HepG2 (cell line): ENCODE data around the gene DNAJC5. TPM values are rescaled to one million over a fixed set of nuclear protein-coding genes. Genes with fewer than 3 reads are reported as not detected.

Experiments
- AGO2 ChIP-seq: fragments of 200-400 bp; formaldehyde crosslinking; optimal IDR thresholded peaks from 2 replicates; pipeline ENCODE3; 2017; ENCODE audit warnings: mild to moderate bottlenecking, low read depth, low read length, moderate library complexity
- HNRNPL ChIP-seq: fragments of 200-400 bp; formaldehyde crosslinking; IDR thresholded peaks from 2 replicates; pipeline ENCODE4 v1.6.1; 2017; ENCODE audit warnings: mild to moderate bottlenecking, low read depth, low read length
- KAT8 ChIP-seq: IDR thresholded peaks from 2 replicates; pipeline ENCODE4 v1.6.1; 2016; ENCODE audit warnings: missing genetic modification reagents, missing compliant biosample characterization
- KLF12 ChIP-seq: sonication (generic); formaldehyde crosslinking; IDR thresholded peaks from 2 replicates; pipeline ENCODE4 v1.4.0; 2020; ENCODE audit warnings: missing genetic modification reagents, borderline replicate concordance
- MED1 ChIP-seq: sonication (generic); formaldehyde crosslinking; IDR thresholded peaks from 2 replicates; pipeline ENCODE4 v1.4.0; 2020; ENCODE audit warnings: missing genetic modification reagents
- POLR2A ChIP-seq, 2 experiments: IDR thresholded peaks; 2 replicates each; pipeline ENCODE4 v1.6.1; 2011; ENCODE audit warnings: low read depth in 2 of 2, low read length in 2 of 2, mild to moderate bottlenecking in 1 of 2, moderate library complexity in 1 of 2; ENCODE audit not compliant: insufficient read depth in 1 of 2
- RBAK ChIP-seq: sonication (generic); formaldehyde crosslinking; IDR thresholded peaks from 2 replicates; pipeline ENCODE4 v1.5.1; 2020; ENCODE audit warnings: mild to moderate bottlenecking, missing genetic modification reagents
- RELA ChIP-seq: sonication (generic); formaldehyde crosslinking; IDR thresholded peaks from 2 replicates; pipeline ENCODE4 v1.4.0; 2020; ENCODE audit warnings: missing genetic modification reagents
- SALL1 ChIP-seq: sonication (generic); formaldehyde crosslinking; IDR thresholded peaks from 2 replicates; pipeline ENCODE4 v1.8.0; 2022; ENCODE audit warnings: mild to moderate bottlenecking, missing genetic modification reagents
- SP4 ChIP-seq: sonication (generic); formaldehyde crosslinking; IDR thresholded peaks from 2 replicates; pipeline ENCODE4 v1.8.1; 2023; ENCODE audit warnings: mild to moderate bottlenecking, missing genetic modification reagents
- YEATS2 ChIP-seq: sonication (generic); formaldehyde crosslinking; IDR thresholded peaks from 2 replicates; pipeline ENCODE4 v1.4.0; 2020; ENCODE audit warnings: missing genetic modification reagents, borderline replicate concordance
- ZBTB7B ChIP-seq: sonication (generic); formaldehyde crosslinking; IDR thresholded peaks from 2 replicates; pipeline ENCODE4 v1.4.0; 2020; ENCODE audit warnings: missing genetic modification reagents
- ZNF142 ChIP-seq: sonication (generic); formaldehyde crosslinking; IDR thresholded peaks from 2 replicates; pipeline ENCODE4 v1.4.0; 2020; ENCODE audit warnings: missing genetic modification reagents
- ZNF570 ChIP-seq: sonication (generic); formaldehyde crosslinking; IDR thresholded peaks from 2 replicates; pipeline ENCODE4 v1.4.0; 2020; ENCODE audit warnings: mild to moderate bottlenecking, missing genetic modification reagents, borderline replicate concordance
- polyA plus RNA-seq, 8 experiments: library from polyadenylated mRNA; depleted of rRNA in 3 of 8; stranded (reverse) in 7 of 8; unstranded in 1 of 8; fragments of >200 nt; fragmentation: Illumina TruSeq in 4 of 8; extraction: Trizol in 4 of 8; gene quantifications; 2 replicates each; pipeline versions ENCODE4 v1.2.1 to v1.2.3, GENCODE V29; 2011 to 2016; ENCODE audit warnings: low read depth in 4 of 8, missing spikeins in 1 of 8, mixed read lengths in 1 of 8; ENCODE audit not compliant: insufficient read depth in 1 of 8
- total RNA-seq, 5 experiments: library from RNA; depleted of rRNA; stranded (reverse); fragments of >200 nt; fragmentation: Illumina TruSeq; extraction: Trizol; gene quantifications; 2 replicates each; pipeline ENCODE4 v1.2.3, GENCODE V29; 2016; ENCODE audit warnings: low read depth in 1 of 5
- TF ChIP-seq, protein P1 (sequence below), 2 experiments: sonication (generic) in 1 of 2; formaldehyde crosslinking in 1 of 2; IDR thresholded peaks; 2 replicates each; pipeline versions ENCODE4 v1.6.1 to v1.9.0; 2014 to 2022; ENCODE audit warnings: antibody characterized with exemption in 1 of 2, borderline replicate concordance in 1 of 2, inconsistent platforms in 1 of 2, low read depth in 1 of 2, missing genetic modification reagents in 1 of 2
- TF ChIP-seq, protein P2 (sequence below): IDR thresholded peaks from 2 replicates; pipeline ENCODE4 v1.6.1; 2016; ENCODE audit warnings: missing biosample characterization, missing genetic modification reagents, low read depth

DNAJC5 gene
- total and polyA plus RNA-seq, 2 of the 13 experiments (the other 11 are each of a cell fraction or from before 2014, with no cell fraction given) = 42.8 to 64.5 TPM

DNA sequence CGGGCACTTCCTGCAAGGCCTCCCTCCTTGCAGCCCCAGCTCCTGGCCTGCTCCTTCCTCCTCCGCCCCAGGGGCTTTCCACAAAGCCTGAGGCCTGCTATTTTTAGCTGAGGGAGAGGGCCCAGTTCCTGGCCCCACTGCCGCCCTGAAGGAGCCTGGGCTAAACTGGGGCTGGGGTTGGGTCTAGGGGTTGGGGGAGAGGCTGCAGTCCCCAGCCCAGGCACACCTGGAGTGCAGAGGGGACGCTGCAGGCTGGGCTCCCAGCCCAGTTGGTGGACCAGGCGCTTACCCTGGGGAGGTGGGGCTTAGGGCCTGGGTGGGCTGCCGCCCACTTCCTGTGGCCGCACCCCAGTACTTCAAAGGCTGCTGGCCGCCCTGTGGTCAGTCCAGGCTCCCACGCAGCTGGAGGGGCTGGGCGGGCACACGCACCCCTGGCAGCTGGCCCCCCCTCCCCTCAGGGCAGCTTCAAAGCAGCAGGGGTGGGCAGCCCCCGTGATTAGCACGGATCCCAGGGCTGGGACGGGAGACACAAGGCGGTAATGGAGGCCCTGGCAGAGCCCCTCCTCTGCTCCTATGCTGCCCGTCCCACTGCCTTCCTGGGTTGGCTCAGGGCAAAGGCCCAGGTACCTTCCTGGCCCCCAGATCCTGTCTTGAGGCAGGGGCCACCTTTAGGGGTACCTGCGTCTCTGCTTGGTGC, 40.7 kb upstream of the DNAJC5 start (continued):
- TF ChIP-seq HNRNPL (peak; percentile 92), KAT8 (CRISPR knock-in tag) (peak; percentile 53; the same call in 1 of the 2 replicates), RELA (CRISPR knock-in tag) (0 out of 2 replicates have a peak, but pooled peaks have one; percentile 61), ZNF142 (peak; percentile 42; the same call in 1 of the 2 replicates), YEATS2 (peak; percentile 36; the same call in 1 of the 2 replicates), MED1 (peak; percentile 78), KLF12 (CRISPR knock-in tag) (0 out of 2 replicates have a peak, but pooled peaks have one; percentile 45), RBAK (CRISPR knock-in tag) (no peak; the same call in 1 of the 2 replicates), ZNF570 (CRISPR knock-in tag) (no peak), AGO2 (peak; percentile 16), ZBTB7B (peak; percentile 89), POLR2A (IDR thresholded peaks at IDR 0.05; ENCODE audit: insufficient read depth in 1 of 2, low read depth in 2 of 2, low read length in 2 of 2) (peak; percentile 6 to 53; a peak in 1 of 4 replicates), SP4 (CRISPR knock-in tag) (peak; percentile 83), SALL1 (CRISPR knock-in tag) (peak; percentile 30)
- TF ChIP-seq, protein P1, sequence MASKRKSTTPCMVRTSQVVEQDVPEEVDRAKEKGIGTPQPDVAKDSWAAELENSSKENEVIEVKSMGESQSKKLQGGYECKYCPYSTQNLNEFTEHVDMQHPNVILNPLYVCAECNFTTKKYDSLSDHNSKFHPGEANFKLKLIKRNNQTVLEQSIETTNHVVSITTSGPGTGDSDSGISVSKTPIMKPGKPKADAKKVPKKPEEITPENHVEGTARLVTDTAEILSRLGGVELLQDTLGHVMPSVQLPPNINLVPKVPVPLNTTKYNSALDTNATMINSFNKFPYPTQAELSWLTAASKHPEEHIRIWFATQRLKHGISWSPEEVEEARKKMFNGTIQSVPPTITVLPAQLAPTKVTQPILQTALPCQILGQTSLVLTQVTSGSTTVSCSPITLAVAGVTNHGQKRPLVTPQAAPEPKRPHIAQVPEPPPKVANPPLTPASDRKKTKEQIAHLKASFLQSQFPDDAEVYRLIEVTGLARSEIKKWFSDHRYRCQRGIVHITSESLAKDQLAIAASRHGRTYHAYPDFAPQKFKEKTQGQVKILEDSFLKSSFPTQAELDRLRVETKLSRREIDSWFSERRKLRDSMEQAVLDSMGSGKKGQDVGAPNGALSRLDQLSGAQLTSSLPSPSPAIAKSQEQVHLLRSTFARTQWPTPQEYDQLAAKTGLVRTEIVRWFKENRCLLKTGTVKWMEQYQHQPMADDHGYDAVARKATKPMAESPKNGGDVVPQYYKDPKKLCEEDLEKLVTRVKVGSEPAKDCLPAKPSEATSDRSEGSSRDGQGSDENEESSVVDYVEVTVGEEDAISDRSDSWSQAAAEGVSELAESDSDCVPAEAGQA (IDR thresholded peaks at IDR 0.05; ENCODE audit: low read depth) = peak; percentile 46; the same call in 1 of the 2 replicates
- TF ChIP-seq, protein P1 (CRISPR knock-in tag; IDR thresholded peaks at IDR 0.05; ENCODE audit: borderline replicate concordance) = 0 out of 2 replicates have a peak, but pooled peaks have one; percentile 30
- TF ChIP-seq, protein P2, sequence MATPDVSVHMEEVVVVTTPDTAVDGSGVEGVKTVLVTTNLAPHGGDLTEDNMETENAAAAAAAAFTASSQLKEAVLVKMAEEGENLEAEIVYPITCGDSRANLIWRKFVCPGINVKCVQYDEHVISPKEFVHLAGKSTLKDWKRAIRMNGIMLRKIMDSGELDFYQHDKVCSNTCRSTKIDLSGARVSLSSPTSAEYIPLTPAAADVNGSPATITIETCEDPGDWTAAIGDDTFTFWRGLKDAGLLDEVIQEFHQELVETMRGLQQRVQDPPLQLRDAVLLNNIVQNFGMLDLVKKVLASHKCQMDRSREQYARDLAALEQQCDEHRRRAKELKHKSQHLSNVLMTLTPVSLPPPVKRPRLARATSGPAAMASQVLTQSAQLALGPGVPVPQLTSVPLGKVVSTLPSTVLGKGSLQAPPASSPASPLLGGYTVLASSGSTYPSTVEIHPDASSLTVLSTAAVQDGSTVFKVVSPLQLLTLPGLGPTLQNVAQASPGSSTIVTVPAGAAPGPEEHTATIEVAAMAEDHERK (CRISPR knock-in tag) = no peak
